ENCODE results near the gene CSRNP2.
"Not testable (repeated sequence)": the region's sequence is repeated elsewhere in the genome, so short reads cannot be mapped to it uniquely, and the experiment has no call there.

DNA sequence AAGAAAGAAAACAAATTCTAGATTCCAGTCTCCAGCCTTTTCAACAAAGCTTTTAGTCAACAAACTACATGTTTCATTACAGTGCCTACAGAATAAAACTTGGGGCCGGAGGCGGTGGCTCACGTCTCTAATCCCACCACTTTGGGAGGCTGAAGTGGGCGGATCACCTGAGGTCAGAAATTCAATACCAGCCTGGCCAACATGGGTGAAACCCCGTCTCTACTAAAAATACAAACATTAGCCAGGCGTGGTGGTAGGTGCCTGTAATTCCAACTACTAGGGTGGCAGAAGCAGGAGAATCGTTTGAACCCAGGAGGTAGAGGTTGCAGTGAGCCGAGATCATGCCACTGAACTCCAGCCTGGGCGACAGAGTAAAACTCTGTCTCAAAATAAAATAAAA, 68.9 kb downstream of the CSRNP2 start:
- TF ChIP-seq, protein P1, sequence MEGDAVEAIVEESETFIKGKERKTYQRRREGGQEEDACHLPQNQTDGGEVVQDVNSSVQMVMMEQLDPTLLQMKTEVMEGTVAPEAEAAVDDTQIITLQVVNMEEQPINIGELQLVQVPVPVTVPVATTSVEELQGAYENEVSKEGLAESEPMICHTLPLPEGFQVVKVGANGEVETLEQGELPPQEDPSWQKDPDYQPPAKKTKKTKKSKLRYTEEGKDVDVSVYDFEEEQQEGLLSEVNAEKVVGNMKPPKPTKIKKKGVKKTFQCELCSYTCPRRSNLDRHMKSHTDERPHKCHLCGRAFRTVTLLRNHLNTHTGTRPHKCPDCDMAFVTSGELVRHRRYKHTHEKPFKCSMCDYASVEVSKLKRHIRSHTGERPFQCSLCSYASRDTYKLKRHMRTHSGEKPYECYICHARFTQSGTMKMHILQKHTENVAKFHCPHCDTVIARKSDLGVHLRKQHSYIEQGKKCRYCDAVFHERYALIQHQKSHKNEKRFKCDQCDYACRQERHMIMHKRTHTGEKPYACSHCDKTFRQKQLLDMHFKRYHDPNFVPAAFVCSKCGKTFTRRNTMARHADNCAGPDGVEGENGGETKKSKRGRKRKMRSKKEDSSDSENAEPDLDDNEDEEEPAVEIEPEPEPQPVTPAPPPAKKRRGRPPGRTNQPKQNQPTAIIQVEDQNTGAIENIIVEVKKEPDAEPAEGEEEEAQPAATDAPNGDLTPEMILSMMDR (IDR thresholded peaks at IDR 0.05): not testable (repeated sequence)
- TF ChIP-seq ZFX (IDR thresholded peaks at IDR 0.05; ENCODE audit: borderline replicate concordance): not testable (repeated sequence)

Data from 22Rv1 (cell line).